Measurements from ENCODE around the gene AP3B1.
"Not testable (repeated sequence)": the region's sequence is repeated elsewhere in the genome, so short reads cannot be mapped to it uniquely, and the experiment has no call there.

Gene AP3B1

GRCh38 chr5:78151594-78152271 lies 142.8 kb downstream of the AP3B1 start:
- DNase-seq (ENCODE audit: low read depth in 3 of 3), result no peak

- DNase-seq (ENCODE audit: low read depth in 3 of 3), result no peak
Measured at GRCh38 chr5:78137290-78137689, 157.2 kb downstream of the AP3B1 start.

- no peak for DNase-seq (ENCODE audit: low read depth in 3 of 3)
Measured at GRCh38 chr5:78133423-78133822, 161.1 kb downstream of the AP3B1 start.

GRCh38 chr5:78132507-78132906 lies 162.0 kb downstream of the AP3B1 start:
- DNase-seq (ENCODE audit: low read depth in 3 of 3), result no peak

GRCh38 chr5:78129597-78129996 lies 164.9 kb downstream of the AP3B1 start:
- DNase-seq (ENCODE audit: low read depth in 3 of 3), result no peak

- no peak for DNase-seq (ENCODE audit: low read depth in 3 of 3)
Measured at GRCh38 chr5:78127875-78128274, 166.6 kb downstream of the AP3B1 start.

- no peak for DNase-seq (ENCODE audit: low read depth in 3 of 3)
Measured at GRCh38 chr5:78126536-78126935, 168.0 kb downstream of the AP3B1 start.

GRCh38 chr5:78116167-78116566 lies 178.3 kb downstream of the AP3B1 start:
- no peak for DNase-seq (ENCODE audit: low read depth in 3 of 3)

GRCh38 chr5:78113689-78114264 lies 180.7 kb downstream of the AP3B1 start:
- DNase-seq (ENCODE audit: low read depth in 3 of 3), result no peak

GRCh38 chr5:78112931-78113330 lies 181.6 kb downstream of the AP3B1 start:
- DNase-seq (ENCODE audit: low read depth in 3 of 3), result no peak

- no peak for DNase-seq (ENCODE audit: low read depth in 3 of 3)
Measured at GRCh38 chr5:78109891-78110324, 184.6 kb downstream of the AP3B1 start.

GRCh38 chr5:78108564-78108963 lies 185.9 kb downstream of the AP3B1 start:
- DNase-seq (ENCODE audit: low read depth in 3 of 3), result no peak

GRCh38 chr5:78103232-78103918 lies 191.1 kb downstream of the AP3B1 start:
- DNase-seq (ENCODE audit: low read depth in 3 of 3), result no peak

GRCh38 chr5:78102500-78102899 lies 192.0 kb downstream of the AP3B1 start:
- DNase-seq (ENCODE audit: low read depth in 3 of 3), result no peak

- no peak for DNase-seq (ENCODE audit: low read depth in 3 of 3)
Measured at GRCh38 chr5:78095125-78095524, 199.4 kb downstream of the AP3B1 start.

- no peak for DNase-seq (ENCODE audit: low read depth in 3 of 3)
Measured at GRCh38 chr5:78090002-78090401, 204.5 kb downstream of the AP3B1 start.

GRCh38 chr5:78078858-78079257 lies 215.6 kb downstream of the AP3B1 start:
- DNase-seq (ENCODE audit: low read depth in 3 of 3), result no peak

GRCh38 chr5:78077369-78078068 lies 217.0 kb downstream of the AP3B1 start:
- DNase-seq (ENCODE audit: low read depth in 3 of 3), result no peak

- DNase-seq (ENCODE audit: low read depth in 3 of 3), result no peak
Measured at GRCh38 chr5:78076351-78076750, 218.1 kb downstream of the AP3B1 start.

- DNase-seq (ENCODE audit: low read depth in 3 of 3), result no peak
Measured at GRCh38 chr5:78075301-78075700, 219.2 kb downstream of the AP3B1 start.

GRCh38 chr5:78070691-78071090 lies 223.8 kb downstream of the AP3B1 start:
- not testable (repeated sequence) for DNase-seq (ENCODE audit: low read depth in 3 of 3)

GRCh38 chr5:78067581-78067980 lies 226.9 kb downstream of the AP3B1 start:
- not testable (repeated sequence) for DNase-seq (ENCODE audit: low read depth in 3 of 3)
